GM21529 (cell line): ENCODE data around the gene PYY.
"Not testable (repeated sequence)": the region's sequence is repeated elsewhere in the genome, so short reads cannot be mapped to it uniquely, and the experiment has no call there.

ENCODE experiments used
- ATAC-seq: cut with Tn5 transposase; IDR thresholded peaks from one replicate; pipeline ENCODE4 v1.9.1; 2021; ENCODE audit not compliant: unreplicated experiment

The PYY gene

DNA sequence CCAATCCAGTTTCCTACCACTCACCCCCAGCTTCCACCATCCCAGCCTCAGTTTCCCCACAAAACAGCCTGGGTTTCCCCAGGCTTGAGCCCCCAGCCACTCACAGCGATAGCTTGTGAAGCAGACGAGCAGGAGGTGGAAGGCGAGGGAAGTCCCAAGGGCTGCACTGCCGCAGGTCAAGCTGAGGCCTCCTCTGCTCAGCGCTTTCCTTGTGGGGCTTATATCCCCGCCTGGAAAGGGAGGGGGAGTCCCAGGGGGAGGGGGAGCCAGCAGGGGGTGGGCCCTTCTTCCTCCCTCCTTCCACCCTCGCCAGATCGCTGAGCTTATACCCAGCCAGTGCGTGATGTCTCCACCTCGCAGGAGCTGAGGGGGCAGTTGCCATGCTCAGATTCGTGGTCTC is at the start of gene PYY:
Gene PYY (minus strand): TSS at position 195 of the 400 bp plus-strand sequence. CDS start 457 bp downstream, outside the sequence.
- ATAC-seq = no peak

- ATAC-seq = no peak
These were observed 48.6 kb upstream of the PYY start for GRCh38 chr17:44002141-44002848.

GRCh38 chr17:44001461-44001920 is 47.8 kb upstream of the PYY start:
- ATAC-seq = no peak

DNA sequence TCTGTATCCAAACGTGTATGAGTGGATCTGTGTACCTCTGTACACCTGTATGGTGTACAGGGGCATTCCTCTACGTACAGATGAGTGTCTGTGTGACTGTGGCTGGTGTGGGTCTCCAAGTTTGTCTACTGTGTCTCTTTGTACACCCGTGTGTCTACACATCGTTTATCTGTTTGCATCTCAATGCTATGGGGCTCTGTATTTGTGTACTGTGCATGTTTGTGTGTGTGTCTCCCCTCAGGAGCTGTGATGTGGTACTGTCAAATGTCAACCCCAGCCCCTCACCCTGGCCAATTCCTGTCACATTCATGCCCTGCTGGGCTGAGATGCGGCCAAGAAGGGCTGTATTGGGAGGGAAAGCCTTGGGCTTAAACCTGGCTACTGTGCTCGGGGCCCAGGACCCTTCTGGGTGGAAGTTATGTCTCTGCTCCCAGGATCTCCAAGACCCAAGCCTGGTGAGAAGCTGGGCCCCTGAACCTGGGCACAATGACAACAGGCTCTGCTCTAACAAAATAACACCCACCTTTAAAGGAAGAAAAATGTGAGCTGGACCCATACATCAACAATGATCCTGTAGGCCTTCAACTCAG is 47.2 kb upstream of the PYY start:
- ATAC-seq = no peak

DNA sequence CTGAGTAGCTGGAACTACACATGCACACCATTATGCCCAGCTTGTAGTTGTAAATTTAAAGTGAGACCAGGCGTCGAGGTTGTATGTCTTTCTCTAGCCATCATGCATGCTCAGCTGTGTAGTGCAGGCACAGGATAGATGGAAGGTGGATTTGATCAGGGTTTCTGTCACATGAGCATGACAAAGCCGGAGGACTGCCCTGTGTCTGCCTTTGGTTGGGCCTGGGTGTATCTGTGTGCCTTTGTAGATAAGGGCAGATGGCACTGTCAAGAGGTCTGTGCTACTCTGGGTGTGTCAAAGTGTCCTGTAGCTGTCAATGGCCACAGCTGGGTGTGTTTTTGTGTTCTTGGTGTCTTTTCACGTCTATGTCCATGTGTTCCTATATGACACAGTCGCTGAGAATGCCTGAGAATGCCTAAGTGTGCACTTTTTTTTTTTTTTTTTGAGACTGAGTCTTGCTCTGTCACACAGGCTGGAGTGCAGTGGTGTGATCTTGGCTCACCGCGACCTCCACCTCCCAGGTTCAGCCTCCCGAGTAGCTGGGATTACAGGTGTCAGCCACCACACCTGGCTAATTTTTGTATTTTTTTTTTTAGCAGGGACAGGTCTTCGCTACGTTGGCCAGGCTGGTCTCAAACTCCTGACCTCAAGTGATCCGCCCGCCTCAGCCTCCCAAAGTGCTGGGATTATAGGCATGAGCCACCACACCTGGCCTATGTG is 46.6 kb upstream of the PYY start:
- ATAC-seq = no peak

GRCh38 chr17:43999024-43999423 is 45.3 kb upstream of the PYY start:
- ATAC-seq = no peak

DNA sequence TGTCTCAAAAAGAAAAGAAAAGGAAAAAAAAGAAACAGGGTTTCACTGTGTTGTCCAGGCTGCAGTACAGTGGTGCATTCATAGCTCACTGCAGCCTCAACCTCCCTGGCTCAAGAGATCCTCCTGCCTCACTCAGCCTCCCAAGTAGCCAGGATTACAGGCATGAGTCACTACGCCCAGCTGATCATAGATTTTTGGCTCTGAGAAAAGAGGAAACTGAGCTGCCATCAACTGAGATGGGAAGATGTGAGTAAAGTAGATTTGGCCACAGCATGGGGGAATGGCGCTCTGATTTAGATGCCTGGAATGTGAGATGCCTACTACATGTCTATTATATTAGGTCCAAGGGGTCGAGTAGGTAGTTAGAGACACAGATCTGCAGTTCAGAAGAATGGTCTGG is 44.8 kb upstream of the PYY start:
- ATAC-seq = no peak

DNA sequence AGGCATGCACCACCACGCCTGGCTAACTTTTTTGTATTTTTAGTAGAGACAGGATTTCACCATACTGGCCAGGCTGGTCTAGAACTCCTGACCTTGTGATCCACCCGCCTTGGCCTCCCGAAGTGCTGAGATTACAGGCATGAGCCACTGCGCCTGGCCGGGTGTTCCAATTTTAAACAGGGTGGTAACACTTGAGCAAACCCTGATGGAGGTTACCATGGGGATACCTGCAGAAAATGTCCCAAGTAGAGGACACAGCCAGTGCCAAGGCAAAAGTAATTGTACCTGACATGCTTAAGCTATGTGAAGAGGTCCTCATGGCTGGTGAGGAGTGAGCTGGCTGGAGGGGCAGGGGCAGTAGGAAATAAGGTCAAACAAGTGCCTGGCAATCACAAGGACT is 43.4 kb upstream of the PYY start:
- ATAC-seq = not testable (repeated sequence)

DNA sequence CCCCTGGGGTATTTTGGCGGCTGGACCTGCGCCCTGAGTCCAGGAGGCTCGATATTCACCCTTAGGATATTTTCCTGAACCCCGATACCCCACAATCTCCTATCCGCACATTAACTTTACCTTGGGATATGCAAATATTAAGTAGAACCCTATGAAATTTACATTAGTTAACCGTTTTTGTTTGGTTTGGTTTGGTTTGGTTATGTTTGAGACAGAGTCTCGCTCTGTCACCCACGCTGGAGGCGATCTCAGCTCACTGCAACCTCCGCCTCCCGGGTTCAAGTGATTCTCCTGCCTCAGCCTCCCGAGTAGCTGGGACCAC is 41.4 kb upstream of the PYY start:
- no peak for ATAC-seq

GRCh38 chr17:43994272-43995149 is 40.8 kb upstream of the PYY start:
- ATAC-seq = no peak

GRCh38 chr17:43992641-43993040 is 38.9 kb upstream of the PYY start:
- no peak for ATAC-seq

DNA sequence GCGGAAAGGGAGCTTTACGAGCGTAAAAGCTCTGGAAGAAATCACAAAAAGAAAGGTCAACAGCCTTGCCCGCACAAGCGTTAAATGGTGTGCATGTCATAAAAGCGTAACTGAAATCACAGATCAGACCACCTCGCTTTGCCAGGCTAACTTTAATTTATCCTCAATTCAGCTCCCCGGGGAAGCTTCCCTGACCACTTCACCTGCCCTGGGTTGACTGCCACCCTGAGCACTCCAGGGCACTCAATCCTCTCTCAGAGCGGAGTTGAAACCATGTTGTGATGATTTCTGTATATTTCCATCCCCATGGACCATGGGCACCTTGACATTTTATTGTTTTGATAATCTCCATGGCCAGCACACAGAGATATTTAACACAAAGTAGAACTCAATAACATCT is 34.6 kb upstream of the PYY start:
- ATAC-seq = no peak

GRCh38 chr17:43987131-43988021 is 33.6 kb upstream of the PYY start:
- ATAC-seq = no peak

GRCh38 chr17:43986225-43986981 is 32.7 kb upstream of the PYY start:
- no peak for ATAC-seq

- ATAC-seq = no peak
These were observed 30.8 kb upstream of the PYY start for GRCh38 chr17:43984521-43984920.

GRCh38 chr17:43983515-43984411 is 30.0 kb upstream of the PYY start:
- no peak for ATAC-seq

- ATAC-seq = no peak
These were observed 29.4 kb upstream of the PYY start for GRCh38 chr17:43983196-43983514.

DNA sequence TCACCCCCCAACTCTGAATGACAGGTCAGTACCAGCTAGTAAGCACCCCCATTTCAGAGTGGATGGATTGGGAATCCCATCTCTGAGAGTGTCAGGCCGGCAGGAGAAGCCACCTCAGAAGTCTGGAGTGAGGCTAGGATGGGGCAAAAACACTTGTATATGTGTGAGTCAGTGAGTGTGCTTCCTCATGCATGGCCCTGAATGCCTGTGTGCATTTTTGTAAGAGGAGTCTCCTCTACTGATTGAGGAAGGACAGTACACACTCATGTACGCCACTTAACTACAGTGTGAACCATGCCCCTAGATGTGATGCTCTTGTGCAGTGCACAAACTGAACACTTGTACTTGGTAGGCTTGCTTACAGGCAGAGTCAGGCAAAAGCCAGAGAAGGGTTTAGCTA is 28.4 kb upstream of the PYY start:
- ATAC-seq = no peak

GRCh38 chr17:43979671-43980070 is 25.9 kb upstream of the PYY start:
- no peak for ATAC-seq
